Liver (tissue), 9 donors: ENCODE data around the gene CSPG4. TPM values are rescaled to one million over a fixed set of nuclear protein-coding genes. Genes with fewer than 3 reads are reported as not detected.

ENCODE experiments used
- DNase-seq: peaks from one replicate; pipeline ENCODE4 v3.0.0-alpha.2; 2017; ENCODE audit warnings: low spot score
- H3K27ac ChIP-seq, 2 donors: one replicate each; pipeline ENCODE4 v1.7.0; 2013; ENCODE audit warnings: inconsistent platforms in 2 of 2, low read length in 2 of 2, control low read depth in 1 of 2, low read depth in 1 of 2, mild to moderate bottlenecking in 1 of 2
- H3K27me3 ChIP-seq, 4 donors: one replicate each; pipeline versions ENCODE4 v1.6.1 to v1.7.0; 2013; ENCODE audit warnings: low read length in 3 of 4, inconsistent platforms in 1 of 4, mild to moderate bottlenecking in 1 of 4, moderate library complexity in 1 of 4; ENCODE audit not compliant: control insufficient read depth in 4 of 4, insufficient read depth in 4 of 4
- H3K36me3 ChIP-seq, 4 donors: one replicate each; pipeline versions ENCODE4 v1.6.1 to v1.7.0; 2013; ENCODE audit warnings: low read length in 3 of 4, mild to moderate bottlenecking in 3 of 4, low read depth in 1 of 4, moderate library complexity in 1 of 4; ENCODE audit not compliant: control insufficient read depth in 4 of 4, insufficient read depth in 3 of 4
- H3K4me1 ChIP-seq, 4 donors: one replicate each; pipeline versions ENCODE4 v1.6.1 to v1.7.0; 2013; ENCODE audit warnings: low read length in 3 of 4, mild to moderate bottlenecking in 3 of 4, moderate library complexity in 1 of 4; ENCODE audit not compliant: control insufficient read depth in 4 of 4, insufficient read depth in 4 of 4
- H3K4me3 ChIP-seq, 3 donors: one replicate each; pipeline versions ENCODE4 v1.6.1 to v1.7.0; 2013; ENCODE audit warnings: low read length in 3 of 3, control low read depth in 1 of 3, low read depth in 1 of 3, mild to moderate bottlenecking in 1 of 3
- H3K9ac ChIP-seq, 2 donors: one replicate each; pipeline ENCODE4 v1.7.0; 2013; ENCODE audit warnings: low read length in 2 of 2, mild to moderate bottlenecking in 2 of 2, moderate library complexity in 2 of 2, control low read depth in 1 of 2, low read depth in 1 of 2
- H3K9me3 ChIP-seq, 4 donors: one replicate each; pipeline versions ENCODE4 v1.6.1 to v1.7.0; 2013; ENCODE audit warnings: low read length in 3 of 4; ENCODE audit not compliant: control insufficient read depth in 4 of 4
- CTCF ChIP-seq: fragments of 150-350 bp; IDR thresholded peaks from 2 replicates; pipeline ENCODE4 v1.5.1; 2017; ENCODE audit warnings: improper control_type of control experiment, low read depth, low read length; ENCODE audit not compliant: missing input control
- EGR1 ChIP-seq, 2 donors: IDR thresholded peaks; 2 replicates each; pipeline ENCODE4 v1.6.1; 2016 to 2018; ENCODE audit warnings: antibody characterized with exemption in 2 of 2, low read depth in 2 of 2
- FOXA1 ChIP-seq: IDR thresholded peaks from 2 replicates; pipeline ENCODE4 v1.6.1; 2016; ENCODE audit warnings: antibody characterized with exemption
- FOXA2 ChIP-seq: IDR thresholded peaks from 2 replicates; pipeline ENCODE4 v1.6.1; 2016; ENCODE audit warnings: antibody characterized with exemption
- HNF4A ChIP-seq, 2 donors: conservative IDR thresholded peaks; 2 replicates each; pipeline ENCODE4 v1.6.1; 2016; ENCODE audit warnings: antibody characterized with exemption in 2 of 2, mild to moderate bottlenecking in 2 of 2
- HNF4G ChIP-seq: IDR thresholded peaks from 2 replicates; pipeline ENCODE4 v1.6.1; 2016; ENCODE audit warnings: antibody characterized with exemption
- JUND ChIP-seq, 2 donors: IDR thresholded peaks; 2 replicates each; pipeline ENCODE4 v1.6.1; 2016; ENCODE audit warnings: antibody characterized with exemption in 2 of 2
- MAX ChIP-seq: IDR thresholded peaks from 2 replicates; pipeline ENCODE4 v1.6.1; 2016; ENCODE audit warnings: antibody characterized with exemption
- NR2F2 ChIP-seq: IDR thresholded peaks from 2 replicates; pipeline ENCODE4 v1.6.1; 2016; ENCODE audit warnings: antibody characterized with exemption
- RAD21 ChIP-seq, 2 donors: IDR thresholded peaks; 2 replicates each; pipeline ENCODE4 v1.6.1; 2016; ENCODE audit warnings: antibody characterized with exemption in 2 of 2, mild to moderate bottlenecking in 2 of 2
- REST ChIP-seq: IDR thresholded peaks from 2 replicates; pipeline ENCODE4 v1.6.1; 2016; ENCODE audit warnings: antibody characterized with exemption, mild to moderate bottlenecking
- RXRA ChIP-seq, 2 donors: IDR thresholded peaks; 2 replicates each; pipeline ENCODE4 v1.6.1; 2017 to 2018; ENCODE audit warnings: antibody characterized with exemption in 2 of 2, mild to moderate bottlenecking in 1 of 2
- SP1 ChIP-seq: IDR thresholded peaks from 2 replicates; pipeline ENCODE4 v1.6.1; 2018; ENCODE audit warnings: antibody characterized with exemption, mild to moderate bottlenecking
- TAF1 ChIP-seq: conservative IDR thresholded peaks from 2 replicates; pipeline ENCODE4 v1.6.1; 2016; ENCODE audit warnings: antibody characterized with exemption, mild to moderate bottlenecking
- YY1 ChIP-seq: IDR thresholded peaks from 2 replicates; pipeline ENCODE4 v1.6.1; 2016; ENCODE audit warnings: antibody characterized with exemption, mild to moderate bottlenecking
- ZBTB33 ChIP-seq: IDR thresholded peaks from 2 replicates; pipeline ENCODE4 v1.6.1; 2016; ENCODE audit warnings: antibody characterized with exemption
- WGBS: extraction: QIAGEN DNeasy Blood & Tissue Kit; methylation state at CpG from one replicate; pipeline ENCODE4 v1.1.7; 2013; 5-methylcytosine and 5-hydroxymethylcytosine counted together
- polyA plus RNA-seq, 2 donors: library from polyadenylated mRNA; stranded (reverse) in 1 of 2; unstranded in 1 of 2; fragments of 200-250 nt in 1 of 2; fragments of >200 nt in 1 of 2; fragmentation: Nextera tagmentation in 1 of 2; extraction: Ambion mirVana in 1 of 2; gene quantifications; one replicate each; pipeline versions ENCODE4 v1.2.1 to v1.2.3, GENCODE V29; 2013 to 2015
- total RNA-seq, 2 donors: library from RNA; depleted of rRNA; stranded (reverse); fragments of >200 nt; gene quantifications; one replicate each; pipeline ENCODE4 v1.2.3, GENCODE V29; 2014
- donor health status: healthy.
- donor health status: healthy.
- donor health status: healthy.
- donor health status: healthy.
- donor health status: healthy.

The CSPG4 gene
- total and polyA plus RNA-seq, 4 donors: 0.07 to 1.5 (median 0.76) TPM

GRCh38 chr15:75697523-75697922, 15.1 kb downstream of the CSPG4 start:
- Histone ChIP-seq H3K36me3 (peaks cover 0 to 2% (median 0%) of the 10 kb centered on the region in 4 donors), H3K27ac (no peak overlapping the region), H3K9ac (no peak overlapping the region), H3K4me1 (peaks cover 0 to 4% (median 0%) of the 10 kb centered on the region in 4 donors), H3K9me3 (no peaks in the 10 kb centered on the region), H3K27me3 (no peaks in the 10 kb centered on the region), H3K4me3 (no peak overlapping the region)
- DNase-seq: no peak
- TF ChIP-seq YY1 (no peak), TAF1 (no peak), FOXA1 (no peak), FOXA2 (no peak), NR2F2 (no peak), ZBTB33 (no peak), RAD21 (IDR thresholded peaks at IDR 0.05) (no peak), MAX (no peak), JUND (IDR thresholded peaks at IDR 0.05) (no peak), EGR1 (IDR thresholded peaks at IDR 0.05; ENCODE audit: low read depth in 2 of 2) (no peak), SP1 (no peak), CTCF (no peak), HNF4G (no peak), RXRA (IDR thresholded peaks at IDR 0.05) (no peak), REST (no peak), HNF4A (conservative IDR thresholded peaks at IDR 0.05) (no peak)
- WGBS: 90% methylated on average over 7 of the region's 7 CpGs

GRCh38 chr15:75696854-75697259, 15.8 kb downstream of the CSPG4 start:
- Histone ChIP-seq H3K4me3 (no peak overlapping the region), H3K4me1 (peaks cover 0 to 4% (median 0%) of the 10 kb centered on the region in 4 donors), H3K27ac (no peak overlapping the region), H3K9me3 (no peaks in the 10 kb centered on the region), H3K9ac (no peak overlapping the region), H3K36me3 (peaks cover 0 to 2% (median 0%) of the 10 kb centered on the region in 4 donors), H3K27me3 (no peaks in the 10 kb centered on the region)
- 88% methylated on average over 11 of the region's 11 CpGs for WGBS
- no peak for DNase-seq
- TF ChIP-seq MAX (no peak), EGR1 (IDR thresholded peaks at IDR 0.05; ENCODE audit: low read depth in 2 of 2) (no peak), JUND (IDR thresholded peaks at IDR 0.05) (no peak), RAD21 (IDR thresholded peaks at IDR 0.05) (no peak), SP1 (no peak), HNF4A (conservative IDR thresholded peaks at IDR 0.05) (no peak), FOXA2 (no peak), TAF1 (no peak)
